ENCODE data around the gene SLIT3. TPM values are rescaled to one million over a fixed set of nuclear protein-coding genes. Genes with fewer than 3 reads are reported as not detected.

SLIT3 gene
- total RNA-seq, 4 donors from 2014 or later: 28.4 to 77.2 (median 63.8) TPM

- Histone ChIP-seq H3K27ac (no peak overlapping the region), H3K4me3 (replicated peaks in 1 of 3) (no peak overlapping the region), H3K27me3 (no peaks in the 10 kb centered on the region), H3K36me3 (no peaks in the 10 kb centered on the region), H3K9me3 (no peaks in the 10 kb centered on the region), H3K4me1 (peaks cover 0 to 8% of the 10 kb centered on the region in 2 donors)
- DNase-seq: no peak
- no peak for TF ChIP-seq CTCF (IDR thresholded peaks at IDR 0.05)
- TF ChIP-seq POLR2A (IDR thresholded peaks at IDR 0.05): no peak
- intact Hi-C loops (cut with DNase I): loop anchor here (5.0 to 10.0 kb wide), 5 partner anchors 141 to 631 kb away; no protein-coding TSS in a partner anchor
- 89 to 93% methylated on average over 4 of the region's 4 CpGs for WGBS, 2 donors
These were observed 4.4 kb upstream of the SLIT3 start for GRCh38 chr5:169305366-169305765.

DNA sequence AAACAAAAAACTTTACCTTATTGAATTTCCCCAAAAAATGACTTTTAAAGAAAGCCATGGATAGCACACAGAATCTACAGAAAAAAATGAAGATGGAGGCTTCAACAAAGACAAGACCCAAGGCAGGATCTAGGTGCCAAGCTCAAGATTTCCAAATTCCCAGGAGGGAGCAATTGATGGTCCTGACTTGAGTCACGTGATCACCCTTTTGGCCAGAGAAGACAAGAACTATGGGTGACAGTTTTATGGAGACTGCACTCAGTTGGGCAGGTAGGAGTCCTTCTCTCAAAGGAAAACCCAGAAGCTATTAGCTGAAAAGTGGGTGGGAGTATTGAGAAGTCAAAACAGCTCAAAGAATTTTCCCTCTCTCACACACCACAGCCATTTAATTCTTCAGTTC lies 3.2 kb upstream of the SLIT3 start:
- intact Hi-C loops (cut with DNase I): loop anchor here (10.0 kb wide), 4 partner anchors 139 to 629 kb away; no protein-coding TSS in a partner anchor

DNA sequence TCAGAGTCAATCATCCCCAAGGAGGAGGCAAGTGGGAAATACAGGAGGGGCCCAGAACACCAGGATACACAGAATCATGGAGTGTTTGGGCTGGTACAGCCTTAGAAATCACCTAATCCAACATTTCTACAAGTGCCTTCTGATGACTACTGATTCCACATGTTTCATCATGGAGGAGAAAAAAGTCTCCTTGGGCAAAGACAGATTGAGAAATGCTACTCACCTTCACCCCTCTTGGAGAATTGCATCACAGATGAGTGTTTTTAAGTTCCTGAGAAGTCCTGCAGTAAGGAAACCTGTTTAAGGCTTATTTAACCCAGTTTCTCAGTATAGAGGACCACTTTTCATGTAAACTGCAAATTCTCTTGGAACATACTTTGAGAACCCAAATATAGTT lies 2.2 kb upstream of the SLIT3 start:
- H3K36me3 ChIP-seq: no peaks in the 10 kb centered on the region
- H3K9me3 ChIP-seq: no peaks in the 10 kb centered on the region
- TF ChIP-seq CTCF (IDR thresholded peaks at IDR 0.05) (no peak), POLR2A (IDR thresholded peaks at IDR 0.05) (no peak)
- intact Hi-C loops (cut with DNase I): loop anchor here (2.0 to 10.0 kb wide), 5 partner anchors 138 to 628 kb away; no protein-coding TSS in a partner anchor
- H3K27ac ChIP-seq: no peak overlapping the region
- no peak overlapping the region for H3K4me3 ChIP-seq (replicated peaks in 1 of 3)
- no peak for DNase-seq
- no peaks in the 10 kb centered on the region for H3K27me3 ChIP-seq
- peaks cover 0 to 8% of the 10 kb centered on the region in 2 donors for H3K4me1 ChIP-seq

More for the DNA sequence above, 3.2 kb upstream of the SLIT3 start:
- peaks cover 0 to 8% of the 10 kb centered on the region in 2 donors for H3K4me1 ChIP-seq
- H3K9me3 ChIP-seq: no peaks in the 10 kb centered on the region
- H3K27ac ChIP-seq: no peak overlapping the region
- no peaks in the 10 kb centered on the region for H3K27me3 ChIP-seq
- no peak for DNase-seq
- TF ChIP-seq CTCF (IDR thresholded peaks at IDR 0.05) (no peak), POLR2A (IDR thresholded peaks at IDR 0.05) (no peak)
- no peak overlapping the region for H3K4me3 ChIP-seq (replicated peaks in 1 of 3)
- no peaks in the 10 kb centered on the region for H3K36me3 ChIP-seq
- WGBS, 2 donors: 69 to 93% methylated on average over 1 of the region's 1 CpG

- intact Hi-C loops (cut with DNase I): loop anchor here (2.0 to 10.0 kb wide), 5 partner anchors 138 to 628 kb away; no protein-coding TSS in a partner anchor
- no peaks in the 10 kb centered on the region for H3K36me3 ChIP-seq
- no peaks in the 10 kb centered on the region for H3K27me3 ChIP-seq
- DNase-seq: peak; percentile 74 to 88
- peak; percentile 60 to 92 (median 80) for TF ChIP-seq CTCF (IDR thresholded peaks at IDR 0.05)
- TF ChIP-seq POLR2A (IDR thresholded peaks at IDR 0.05): no peak
- H3K4me1 ChIP-seq: peaks cover 0 to 8% of the 10 kb centered on the region in 2 donors
- no peaks in the 10 kb centered on the region for H3K9me3 ChIP-seq
- H3K4me3 ChIP-seq (replicated peaks in 1 of 3): no peak overlapping the region
- 14 to 16% methylated on average over 17 of the region's 17 CpGs for WGBS, 2 donors
- H3K27ac ChIP-seq: no peak overlapping the region
These were observed 1.7 kb upstream of the SLIT3 start for GRCh38 chr5:169302491-169303118.

DNA sequence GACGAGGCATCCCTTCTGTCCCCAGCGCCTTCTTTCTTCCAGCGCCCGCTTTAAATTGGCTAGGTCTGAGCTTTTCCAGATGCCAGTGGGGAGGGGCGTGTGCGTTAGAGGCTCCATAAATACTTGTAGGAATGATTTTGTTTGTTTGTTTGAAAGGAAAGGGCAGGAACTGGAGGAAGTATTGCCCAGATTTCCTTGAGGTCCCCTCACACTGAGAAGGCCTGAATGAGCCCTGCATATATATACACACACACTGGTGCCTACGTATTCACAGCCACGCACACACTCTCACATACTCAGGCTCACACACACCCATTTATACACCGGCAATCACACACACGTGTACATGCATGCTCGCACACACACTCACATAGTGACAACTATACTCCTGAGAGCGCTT lies 1.0 kb upstream of the SLIT3 start:
- 70 to 79% methylated on average over 12 of the region's 12 CpGs for WGBS, 2 donors
- TF ChIP-seq CTCF (IDR thresholded peaks at IDR 0.05): no peak
- TF ChIP-seq POLR2A (IDR thresholded peaks at IDR 0.05): no peak
- no peak for DNase-seq
- no peak overlapping the region for H3K4me3 ChIP-seq (replicated peaks in 1 of 3)
- peaks cover 0 to 8% of the 10 kb centered on the region in 2 donors for H3K4me1 ChIP-seq
- no peaks in the 10 kb centered on the region for H3K27me3 ChIP-seq
- peak overlapping the region in 1 of 3 donors; percentile 82 for H3K27ac ChIP-seq
- H3K36me3 ChIP-seq: no peaks in the 10 kb centered on the region
- H3K9me3 ChIP-seq: no peaks in the 10 kb centered on the region
- intact Hi-C loops (cut with DNase I): loop anchor here (2.0 to 10.0 kb wide), 5 partner anchors 137 to 627 kb away; no protein-coding TSS in a partner anchor
